SK-N-SH treated with all-trans-retinoic acid at 6 μM for 48 hours (cell line): ENCODE data around the gene ADARB2.

Experiments used
- ATAC-seq: fragments of 200-7000 bp; cut with Tn5 transposase; 3 replicates; pipeline ENCODE4 v1.9.1; 2020; ENCODE audit warnings: mild to moderate bottlenecking, moderate library complexity
- ARNTL ChIP-seq: fragments of 450-650 bp; formaldehyde crosslinking; IDR thresholded peaks from 2 replicates; pipeline ENCODE4 v1.5.0; 2020; ENCODE audit warnings: low read depth, mild to moderate bottlenecking, moderate library complexity, borderline replicate concordance
- BACH2 ChIP-seq: fragments of 250-450 bp; sonication (Bioruptor Pico); IDR thresholded peaks from 2 replicates; pipeline ENCODE4 v1.9.0; 2021; ENCODE audit warnings: mild to moderate bottlenecking, borderline replicate concordance
- CREB5 ChIP-seq: fragments of 250-450 bp; sonication (Bioruptor Pico); IDR thresholded peaks from 2 replicates; pipeline ENCODE4 v1.5.1; 2020; ENCODE audit warnings: low read depth, mild to moderate bottlenecking, moderate library complexity
- CSDC2 ChIP-seq: fragments of 250-450 bp; sonication (Bioruptor Pico); IDR thresholded peaks from 2 replicates; pipeline ENCODE4 v1.5.0; 2020; ENCODE audit warnings: mild to moderate bottlenecking, moderate library complexity
- CSRNP3 ChIP-seq: fragments of 250-450 bp; sonication (Bioruptor Pico); IDR thresholded peaks from 2 replicates; pipeline ENCODE4 v1.5.1; 2021; ENCODE audit warnings: mild to moderate bottlenecking, moderate library complexity
- ESRRG ChIP-seq: fragments of 250-450 bp; sonication (Bioruptor Pico); IDR thresholded peaks from 2 replicates; pipeline ENCODE4 v1.6.1; 2021; ENCODE audit warnings: mild to moderate bottlenecking
- GLIS3 ChIP-seq: fragments of 250-450 bp; sonication (Bioruptor Pico); IDR thresholded peaks from 2 replicates; pipeline ENCODE4 v1.5.0; 2020; ENCODE audit warnings: mild to moderate bottlenecking, moderate library complexity
- ISL1 ChIP-seq: fragments of 250-450 bp; sonication (Bioruptor Pico); IDR thresholded peaks from 2 replicates; pipeline ENCODE4 v2.1.2; 2022; ENCODE audit warnings: mild to moderate bottlenecking, moderate library complexity
- POU6F1 ChIP-seq: fragments of 250-450 bp; sonication (Bioruptor Pico); IDR thresholded peaks from 2 replicates; pipeline ENCODE4 v1.8.0; 2021; ENCODE audit warnings: low read depth, mild to moderate bottlenecking, moderate library complexity, borderline replicate concordance
- PPARA ChIP-seq: fragments of 250-450 bp; sonication (Bioruptor Pico); IDR thresholded peaks from 2 replicates; pipeline ENCODE4 v1.5.0; 2020; ENCODE audit warnings: mild to moderate bottlenecking, borderline replicate concordance
- RARB ChIP-seq: fragments of 250-450 bp; sonication (Bioruptor Pico); IDR thresholded peaks from 2 replicates; pipeline ENCODE4 v1.8.0; 2021; ENCODE audit warnings: mild to moderate bottlenecking, moderate library complexity
- SNAI2 ChIP-seq: fragments of 250-450 bp; sonication (Bioruptor Pico); IDR thresholded peaks from 2 replicates; pipeline ENCODE4 v1.5.0; 2020; ENCODE audit warnings: mild to moderate bottlenecking, moderate library complexity
- TCF4 ChIP-seq: fragments of 250-450 bp; sonication (Bioruptor Pico); IDR thresholded peaks from 2 replicates; pipeline ENCODE4 v1.8.0; 2021; ENCODE audit warnings: mild to moderate bottlenecking, moderate library complexity, borderline replicate concordance
- TOX ChIP-seq: fragments of 250-450 bp; sonication (Bioruptor Pico); IDR thresholded peaks from 2 replicates; pipeline ENCODE4 v1.8.0; 2021; ENCODE audit warnings: mild to moderate bottlenecking, moderate library complexity, borderline replicate concordance
- ZC3H10 ChIP-seq: fragments of 250-450 bp; sonication (Bioruptor Pico); IDR thresholded peaks from 2 replicates; pipeline ENCODE4 v1.5.1; 2021; ENCODE audit warnings: mild to moderate bottlenecking, moderate library complexity
- ZFP3 ChIP-seq: fragments of 250-450 bp; sonication (Bioruptor Pico); IDR thresholded peaks from 2 replicates; pipeline ENCODE4 v1.5.0; 2020; ENCODE audit warnings: mild to moderate bottlenecking, moderate library complexity
- ZFP30 ChIP-seq: fragments of 450-650 bp; formaldehyde crosslinking; IDR thresholded peaks from 2 replicates; pipeline ENCODE4 v1.5.0; 2022; ENCODE audit warnings: mild to moderate bottlenecking, moderate library complexity
- ZNF70 ChIP-seq: fragments of 450-650 bp; formaldehyde crosslinking; IDR thresholded peaks from 2 replicates; pipeline ENCODE4 v1.5.0; 2020; ENCODE audit warnings: mild to moderate bottlenecking, moderate library complexity
- ZNF8 ChIP-seq: fragments of 450-650 bp; formaldehyde crosslinking; IDR thresholded peaks from 2 replicates; pipeline ENCODE4 v1.5.0; 2020; ENCODE audit warnings: mild to moderate bottlenecking, moderate library complexity
- TF ChIP-seq, protein P1 (sequence below): fragments of 250-450 bp; sonication (Bioruptor Pico); IDR thresholded peaks from 2 replicates; pipeline ENCODE4 v1.8.0; 2020; ENCODE audit warnings: mild to moderate bottlenecking, moderate library complexity, borderline replicate concordance
- TF ChIP-seq, protein P2 (sequence below): fragments of 250-450 bp; sonication (Bioruptor Pico); IDR thresholded peaks from 2 replicates; pipeline ENCODE4 v1.5.0; 2020; ENCODE audit warnings: mild to moderate bottlenecking, moderate library complexity

The ADARB2 gene

GRCh38 chr10:1402816-1403507 lies 334.4 kb downstream of the ADARB2 start:
- no peak for ATAC-seq
- TF ChIP-seq ARNTL (CRISPR knock-in tag) (no peak), CSDC2 (CRISPR knock-in tag) (no peak), POU6F1 (no peak), ZFP3 (CRISPR knock-in tag) (no peak), BACH2 (CRISPR knock-in tag) (no peak), ZFP30 (CRISPR knock-in tag) (no peak), ZNF8 (no peak), GLIS3 (CRISPR knock-in tag) (no peak), ZC3H10 (CRISPR knock-in tag) (no peak), CSRNP3 (CRISPR knock-in tag) (no peak), ZNF70 (CRISPR knock-in tag) (no peak), TOX (CRISPR knock-in tag) (no peak), ESRRG (CRISPR knock-in tag) (no peak), CREB5 (CRISPR knock-in tag) (no peak), PPARA (CRISPR knock-in tag) (no peak), ISL1 (CRISPR knock-in tag) (no peak)
- TF ChIP-seq, protein P1, sequence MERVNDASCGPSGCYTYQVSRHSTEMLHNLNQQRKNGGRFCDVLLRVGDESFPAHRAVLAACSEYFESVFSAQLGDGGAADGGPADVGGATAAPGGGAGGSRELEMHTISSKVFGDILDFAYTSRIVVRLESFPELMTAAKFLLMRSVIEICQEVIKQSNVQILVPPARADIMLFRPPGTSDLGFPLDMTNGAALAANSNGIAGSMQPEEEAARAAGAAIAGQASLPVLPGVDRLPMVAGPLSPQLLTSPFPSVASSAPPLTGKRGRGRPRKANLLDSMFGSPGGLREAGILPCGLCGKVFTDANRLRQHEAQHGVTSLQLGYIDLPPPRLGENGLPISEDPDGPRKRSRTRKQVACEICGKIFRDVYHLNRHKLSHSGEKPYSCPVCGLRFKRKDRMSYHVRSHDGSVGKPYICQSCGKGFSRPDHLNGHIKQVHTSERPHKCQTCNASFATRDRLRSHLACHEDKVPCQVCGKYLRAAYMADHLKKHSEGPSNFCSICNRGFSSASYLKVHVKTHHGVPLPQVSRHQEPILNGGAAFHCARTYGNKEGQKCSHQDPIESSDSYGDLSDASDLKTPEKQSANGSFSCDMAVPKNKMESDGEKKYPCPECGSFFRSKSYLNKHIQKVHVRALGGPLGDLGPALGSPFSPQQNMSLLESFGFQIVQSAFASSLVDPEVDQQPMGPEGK, result no peak
- TF ChIP-seq, protein P2, sequence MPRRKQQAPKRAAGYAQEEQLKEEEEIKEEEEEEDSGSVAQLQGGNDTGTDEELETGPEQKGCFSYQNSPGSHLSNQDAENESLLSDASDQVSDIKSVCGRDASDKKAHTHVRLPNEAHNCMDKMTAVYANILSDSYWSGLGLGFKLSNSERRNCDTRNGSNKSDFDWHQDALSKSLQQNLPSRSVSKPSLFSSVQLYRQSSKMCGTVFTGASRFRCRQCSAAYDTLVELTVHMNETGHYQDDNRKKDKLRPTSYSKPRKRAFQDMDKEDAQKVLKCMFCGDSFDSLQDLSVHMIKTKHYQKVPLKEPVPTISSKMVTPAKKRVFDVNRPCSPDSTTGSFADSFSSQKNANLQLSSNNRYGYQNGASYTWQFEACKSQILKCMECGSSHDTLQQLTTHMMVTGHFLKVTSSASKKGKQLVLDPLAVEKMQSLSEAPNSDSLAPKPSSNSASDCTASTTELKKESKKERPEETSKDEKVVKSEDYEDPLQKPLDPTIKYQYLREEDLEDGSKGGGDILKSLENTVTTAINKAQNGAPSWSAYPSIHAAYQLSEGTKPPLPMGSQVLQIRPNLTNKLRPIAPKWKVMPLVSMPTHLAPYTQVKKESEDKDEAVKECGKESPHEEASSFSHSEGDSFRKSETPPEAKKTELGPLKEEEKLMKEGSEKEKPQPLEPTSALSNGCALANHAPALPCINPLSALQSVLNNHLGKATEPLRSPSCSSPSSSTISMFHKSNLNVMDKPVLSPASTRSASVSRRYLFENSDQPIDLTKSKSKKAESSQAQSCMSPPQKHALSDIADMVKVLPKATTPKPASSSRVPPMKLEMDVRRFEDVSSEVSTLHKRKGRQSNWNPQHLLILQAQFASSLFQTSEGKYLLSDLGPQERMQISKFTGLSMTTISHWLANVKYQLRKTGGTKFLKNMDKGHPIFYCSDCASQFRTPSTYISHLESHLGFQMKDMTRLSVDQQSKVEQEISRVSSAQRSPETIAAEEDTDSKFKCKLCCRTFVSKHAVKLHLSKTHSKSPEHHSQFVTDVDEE, result no peak

DNA sequence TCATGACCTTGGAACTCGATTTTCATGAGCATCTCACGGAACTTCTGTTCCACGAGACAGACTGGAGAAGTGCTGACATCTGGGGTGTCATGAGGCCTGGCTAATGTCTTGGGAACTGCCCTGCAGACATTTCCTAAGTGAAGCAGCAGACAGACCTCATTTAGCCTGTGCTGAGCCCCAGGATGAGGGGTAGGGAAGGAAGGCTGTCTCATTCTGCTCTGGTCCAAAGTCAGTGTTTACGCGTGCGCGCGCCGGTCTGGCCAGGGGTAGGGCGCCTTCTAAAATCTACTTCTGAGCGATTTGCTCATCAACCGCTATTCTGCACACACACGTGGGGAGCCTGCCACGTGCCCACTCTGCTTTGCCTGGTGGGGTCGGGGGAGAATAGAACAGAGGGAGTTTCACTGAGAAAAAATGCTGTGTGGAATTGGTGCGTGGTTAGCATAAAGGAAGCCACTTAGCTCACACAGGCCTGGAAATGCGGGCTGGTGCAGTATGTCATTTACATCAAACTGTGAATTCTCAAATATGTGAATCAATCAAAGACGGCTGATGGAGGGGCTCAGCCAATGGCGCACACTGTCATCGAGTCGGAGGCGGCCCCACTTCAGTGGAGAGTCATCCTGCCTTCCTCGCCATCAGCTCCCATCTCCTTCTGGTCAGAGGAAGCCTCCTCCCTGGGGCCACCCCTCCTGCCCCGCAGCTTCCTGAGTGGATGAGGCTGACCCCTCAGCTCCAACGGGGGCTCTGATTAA lies 335.1 kb downstream of the ADARB2 start:
- ATAC-seq, result no peak
- TF ChIP-seq, protein P2, result no peak
- TF ChIP-seq CSRNP3 (CRISPR knock-in tag) (no peak), ARNTL (CRISPR knock-in tag) (no peak), ISL1 (CRISPR knock-in tag) (no peak), ZFP30 (CRISPR knock-in tag) (no peak), TOX (CRISPR knock-in tag) (no peak), TCF4 (CRISPR knock-in tag) (no peak), ZNF70 (CRISPR knock-in tag) (no peak), CREB5 (CRISPR knock-in tag) (no peak), SNAI2 (CRISPR knock-in tag) (no peak), RARB (CRISPR knock-in tag) (no peak), GLIS3 (CRISPR knock-in tag) (no peak)
